GM12878 (cell line): ENCODE results near the gene TMEM140. TPM values are rescaled to one million over a fixed set of nuclear protein-coding genes. Genes with fewer than 3 reads are reported as not detected.

Experiments used
- ATF7 ChIP-seq: fragments of 450-650 bp; IDR thresholded peaks from 2 replicates; pipeline ENCODE4 v1.6.1; 2016; ENCODE audit warnings: low read depth, mild to moderate bottlenecking
- BRCA1 ChIP-seq: IDR thresholded peaks from 2 replicates; pipeline ENCODE4 v1.6.1; 2011; ENCODE audit warnings: low read depth, low read length, improper control_type of control experiment
- DPF2 ChIP-seq: fragments of 450-650 bp; IDR thresholded peaks from 2 replicates; pipeline ENCODE4 v1.6.1; 2017; ENCODE audit warnings: mild to moderate bottlenecking
- ELK1 ChIP-seq: IDR thresholded peaks from 2 replicates; pipeline ENCODE4 v1.6.1; 2012; ENCODE audit warnings: low read depth, low read length, improper control_type of control experiment
- HDGF ChIP-seq: fragments of 450-650 bp; IDR thresholded peaks from 2 replicates; pipeline ENCODE4 v1.6.1; 2016; ENCODE audit warnings: antibody characterized with exemption
- KLF5 ChIP-seq: fragments of 450-650 bp; IDR thresholded peaks from 2 replicates; pipeline ENCODE4 v1.6.1; 2014; ENCODE audit warnings: mild to moderate bottlenecking; ENCODE audit not compliant: partially characterized antibody
- MEF2A ChIP-seq: IDR thresholded peaks from 2 replicates; pipeline ENCODE4 v1.6.1; 2011; ENCODE audit warnings: low read depth, mild to moderate bottlenecking, low read length, moderate library complexity; ENCODE audit not compliant: insufficient read depth
- MYB ChIP-seq: fragments of 150-350 bp; IDR thresholded peaks from 2 replicates; pipeline ENCODE4 v1.6.1; 2014; ENCODE audit warnings: mild to moderate bottlenecking, low read depth, low read length, borderline replicate concordance
- POU2F2 ChIP-seq: IDR thresholded peaks from 3 replicates; pipeline ENCODE4 v1.6.1; 2011; ENCODE audit warnings: low read depth, mild to moderate bottlenecking, low read length, borderline replicate concordance
- SREBF2 ChIP-seq: IDR thresholded peaks from 2 replicates; pipeline ENCODE4 v1.6.1; 2012; ENCODE audit warnings: mild to moderate bottlenecking, low read length
- SUPT20H ChIP-seq: IDR thresholded peaks from 2 replicates; pipeline ENCODE4 v1.6.1; 2011; ENCODE audit warnings: low read depth, mild to moderate bottlenecking, low read length, moderate library complexity, borderline replicate concordance; ENCODE audit not compliant: control insufficient read depth
- TCF3 ChIP-seq: IDR thresholded peaks from 2 replicates; pipeline ENCODE4 v1.6.1; 2012; ENCODE audit warnings: low read depth, mild to moderate bottlenecking, low read length, borderline replicate concordance; ENCODE audit not compliant: insufficient read depth
- USF1 ChIP-seq: IDR thresholded peaks from 2 replicates; pipeline ENCODE4 v1.6.1; 2011; ENCODE audit warnings: borderline replicate concordance, low read depth, mild to moderate bottlenecking, moderate library complexity, mixed read lengths, low read length; ENCODE audit not compliant: insufficient read depth; ENCODE audit errors: extremely low read length
- WRNIP1 ChIP-seq: IDR thresholded peaks from 2 replicates; pipeline ENCODE4 v1.6.1; 2011; ENCODE audit warnings: low read depth, low read length, improper control_type of control experiment, borderline replicate concordance
- ZBTB33 ChIP-seq: fragments of 450-650 bp; IDR thresholded peaks from 2 replicates; pipeline ENCODE4 v1.6.1; 2017; ENCODE audit warnings: mild to moderate bottlenecking
- ZBTB4 ChIP-seq: fragments of 450-650 bp; formaldehyde crosslinking; IDR thresholded peaks from 2 replicates; pipeline ENCODE4 v1.4.0; 2022; ENCODE audit warnings: mild to moderate bottlenecking, moderate library complexity
- ZNF687 ChIP-seq: fragments of 450-650 bp; IDR thresholded peaks from 2 replicates; pipeline ENCODE4 v1.6.1; 2017; ENCODE audit warnings: mild to moderate bottlenecking, moderate library complexity
- polyA plus RNA-seq, 11 experiments: library from polyadenylated mRNA; depleted of rRNA in 4 of 11; unstranded in 6 of 11; stranded (reverse) in 5 of 11; fragments of >200 nt; fragmentation: Nextera tagmentation in 4 of 11; fragmentation: Illumina TruSeq in 1 of 11; extraction: Ambion mirVana in 4 of 11; extraction: Trizol in 1 of 11; gene quantifications; 1 replicate in 1 of 11; 2 replicates in 10 of 11; pipeline versions ENCODE4 v1.2.1 to v1.2.3, GENCODE V29; 2011 to 2016; ENCODE audit warnings: inconsistent platforms in 2 of 11, missing spikeins in 2 of 11, low read depth in 1 of 11
- total RNA-seq, 4 experiments: library from RNA; depleted of rRNA in 3 of 4; stranded (reverse); fragments of >200 nt in 3 of 4; fragmentation: Illumina TruSeq in 1 of 4; extraction: Trizol in 1 of 4; gene quantifications; 2 replicates each; pipeline versions ENCODE4 v1.2.1 to v1.2.3, GENCODE V29; 2013 to 2021

Gene TMEM140
- total and polyA plus RNA-seq, 10 of the 15 experiments (the other 5 are each of a cell fraction or from before 2014, with no cell fraction given): 0.85 to 20.7 (median 3.3) TPM

GRCh38 chr7:135147899-135148721, at the start of gene TMEM140 (continued):
- TF ChIP-seq ELK1: no peak
- peak; percentile 81 for TF ChIP-seq KLF5
- no peak for TF ChIP-seq USF1
- TF ChIP-seq HDGF: 0 out of 2 replicates have a peak, but pooled peaks have one; percentile 53
- TF ChIP-seq SREBF2: no peak
- no peak for TF ChIP-seq BRCA1
- peak; percentile 81 for TF ChIP-seq ZNF687
- TF ChIP-seq MYB: no peak
- 0 out of 2 replicates have a peak, but pooled peaks have one; percentile 9 for TF ChIP-seq TCF3
- TF ChIP-seq ZBTB4 (CRISPR knock-in tag): no peak
- peak; percentile 49; the same call in 2 of the 3 replicates for TF ChIP-seq POU2F2
- TF ChIP-seq ZBTB33: no peak
- TF ChIP-seq DPF2: peak; percentile 48
- TF ChIP-seq ATF7: peak; percentile 99
- no peak for TF ChIP-seq SUPT20H
- TF ChIP-seq MEF2A: 0 out of 2 replicates have a peak, but pooled peaks have one; percentile 28
- TF ChIP-seq WRNIP1: no peak
